Vagina (tissue), 2 donors: Measurements from ENCODE around the gene C9orf72.

Source experiments
- CTCF ChIP-seq, 3 experiments: fragments of 450-650 bp in 2 of 3; fragments of 200-600 bp in 1 of 3; sonication (generic) in 1 of 3; IDR thresholded peaks; one replicate each; pipeline ENCODE4 v1.5.1; 2017 to 2019; ENCODE audit warnings: antibody characterized with exemption in 3 of 3, mild to moderate bottlenecking in 2 of 3, moderate library complexity in 2 of 3
- POLR2AphosphoS5 ChIP-seq, 2 donors: sonication (generic); formaldehyde crosslinking; IDR thresholded peaks; one replicate each; pipeline ENCODE4 v1.9.0; 2017; ENCODE audit warnings: antibody characterized with exemption in 2 of 2, mild to moderate bottlenecking in 2 of 2, low read depth in 1 of 2; ENCODE audit not compliant: insufficient read depth in 1 of 2

GRCh38 chr9:27528076-27528885 lies 45.0 kb downstream of the C9orf72 start:
- TF ChIP-seq CTCF (IDR thresholded peaks at IDR 0.05) (no peak), POLR2AphosphoS5 (IDR thresholded peaks at IDR 0.05; ENCODE audit: insufficient read depth in 1 of 2, low read depth in 1 of 2) (peak; percentile 29 to 88)
